Hematopoietic multipotent progenitor cell treated with erythropoietin and hydrocortisone succinate and interleukin-3 and kit ligand, for 4 days (in vitro differentiated cells): ENCODE results near the gene SH3BP2.

ENCODE experiments used
- DNase-seq: peaks from one replicate; pipeline ENCODE4 v3.0.0-alpha.2; 2015

The SH3BP2 gene

GRCh38 chr4:2835978-2836377 is 43.1 kb downstream of the SH3BP2 start:
- DNase-seq: no peak

- DNase-seq: no peak
These were observed 43.5 kb downstream of the SH3BP2 start for GRCh38 chr4:2836391-2836859.

GRCh38 chr4:2837110-2837903 is 44.4 kb downstream of the SH3BP2 start:
- DNase-seq: peak; percentile 58

- DNase-seq: peak; percentile 92
These were observed 45.1 kb downstream of the SH3BP2 start for GRCh38 chr4:2837904-2838496.

- no peak for DNase-seq
These were observed 46.2 kb downstream of the SH3BP2 start for GRCh38 chr4:2839060-2839459.

GRCh38 chr4:2842687-2843262 is 49.9 kb downstream of the SH3BP2 start:
- no peak for DNase-seq

GRCh38 chr4:2843263-2843940 is 50.5 kb downstream of the SH3BP2 start, which contains the start of gene ADD1:
Gene ADD1 (plus strand): TSS chr4:2843844. CDS start chr4:2875916, 32,072 bp downstream.
- peak; percentile 95 for DNase-seq

- DNase-seq: peak; percentile 59
These were observed 51.2 kb downstream of the SH3BP2 start for GRCh38 chr4:2843941-2844584.

GRCh38 chr4:2846172-2846571 is 53.3 kb downstream of the SH3BP2 start:
- DNase-seq: no peak

- DNase-seq: no peak
These were observed 54.5 kb downstream of the SH3BP2 start for GRCh38 chr4:2847302-2847871.

- peak; percentile 28 for DNase-seq
These were observed 55.6 kb downstream of the SH3BP2 start for GRCh38 chr4:2848449-2848848.

- DNase-seq: no peak
These were observed 56.6 kb downstream of the SH3BP2 start for GRCh38 chr4:2849267-2850152.

GRCh38 chr4:2850966-2851798 is 58.3 kb downstream of the SH3BP2 start:
- peak; percentile 52 for DNase-seq

GRCh38 chr4:2852481-2852921 is 59.6 kb downstream of the SH3BP2 start:
- DNase-seq: peak; percentile 83

- no peak for DNase-seq
These were observed 62.7 kb downstream of the SH3BP2 start for GRCh38 chr4:2855584-2855983.

- DNase-seq: no peak
These were observed 63.4 kb downstream of the SH3BP2 start for GRCh38 chr4:2856266-2856665.

- no peak for DNase-seq
These were observed 64.6 kb downstream of the SH3BP2 start for GRCh38 chr4:2857349-2857927.

GRCh38 chr4:2858451-2859217 is 65.7 kb downstream of the SH3BP2 start:
- DNase-seq: peak; percentile 86

- DNase-seq: no peak
These were observed 66.6 kb downstream of the SH3BP2 start for GRCh38 chr4:2859514-2859913.
